Measurements from ENCODE around the gene DCC. TPM values are rescaled to one million over a fixed set of nuclear protein-coding genes. Genes with fewer than 3 reads are reported as not detected.

The DCC gene
- total RNA-seq, 1 donor from 2014 or later, result 0.24 TPM

DNA sequence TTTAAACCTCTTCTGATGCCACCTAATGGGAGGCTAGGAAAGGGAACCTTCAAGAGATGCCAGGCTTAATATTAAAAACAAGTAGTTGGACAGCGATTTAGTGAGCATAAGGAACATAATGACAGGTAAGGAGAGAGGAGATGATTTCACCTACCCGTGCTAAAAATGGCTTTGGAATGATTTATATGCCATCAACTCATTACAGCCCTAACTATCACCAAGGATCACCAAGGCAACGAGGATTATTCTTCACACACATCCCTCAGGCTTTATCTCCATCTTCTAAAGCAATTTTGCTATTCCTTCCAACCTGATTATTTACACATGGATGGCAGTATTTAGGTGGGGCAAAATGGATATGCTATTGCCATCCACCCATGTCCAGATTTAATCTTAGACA lies 237.8 kb downstream of the DCC start:
- Mint-ChIP-seq H3K4me1 (ENCODE audit: unreplicated experiment) (no peaks in the 10 kb centered on the region), H3K4me3 (ENCODE audit: unreplicated experiment) (no peak overlapping the region), H3K9me3 (ENCODE audit: unreplicated experiment) (peaks cover 8% of the 10 kb centered on the region), H3K27ac (ENCODE audit: unreplicated experiment) (no peak overlapping the region), H3K27me3 (ENCODE audit: unreplicated experiment) (no peaks in the 10 kb centered on the region), H3K36me3 (ENCODE audit: unreplicated experiment) (no peaks in the 10 kb centered on the region)
- no peak for DNase-seq (ENCODE audit: extremely low spot score, unreplicated experiment)
- TF ChIP-seq, protein P1, sequence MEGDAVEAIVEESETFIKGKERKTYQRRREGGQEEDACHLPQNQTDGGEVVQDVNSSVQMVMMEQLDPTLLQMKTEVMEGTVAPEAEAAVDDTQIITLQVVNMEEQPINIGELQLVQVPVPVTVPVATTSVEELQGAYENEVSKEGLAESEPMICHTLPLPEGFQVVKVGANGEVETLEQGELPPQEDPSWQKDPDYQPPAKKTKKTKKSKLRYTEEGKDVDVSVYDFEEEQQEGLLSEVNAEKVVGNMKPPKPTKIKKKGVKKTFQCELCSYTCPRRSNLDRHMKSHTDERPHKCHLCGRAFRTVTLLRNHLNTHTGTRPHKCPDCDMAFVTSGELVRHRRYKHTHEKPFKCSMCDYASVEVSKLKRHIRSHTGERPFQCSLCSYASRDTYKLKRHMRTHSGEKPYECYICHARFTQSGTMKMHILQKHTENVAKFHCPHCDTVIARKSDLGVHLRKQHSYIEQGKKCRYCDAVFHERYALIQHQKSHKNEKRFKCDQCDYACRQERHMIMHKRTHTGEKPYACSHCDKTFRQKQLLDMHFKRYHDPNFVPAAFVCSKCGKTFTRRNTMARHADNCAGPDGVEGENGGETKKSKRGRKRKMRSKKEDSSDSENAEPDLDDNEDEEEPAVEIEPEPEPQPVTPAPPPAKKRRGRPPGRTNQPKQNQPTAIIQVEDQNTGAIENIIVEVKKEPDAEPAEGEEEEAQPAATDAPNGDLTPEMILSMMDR (IDR thresholded peaks at IDR 0.05), result no peak

DNA sequence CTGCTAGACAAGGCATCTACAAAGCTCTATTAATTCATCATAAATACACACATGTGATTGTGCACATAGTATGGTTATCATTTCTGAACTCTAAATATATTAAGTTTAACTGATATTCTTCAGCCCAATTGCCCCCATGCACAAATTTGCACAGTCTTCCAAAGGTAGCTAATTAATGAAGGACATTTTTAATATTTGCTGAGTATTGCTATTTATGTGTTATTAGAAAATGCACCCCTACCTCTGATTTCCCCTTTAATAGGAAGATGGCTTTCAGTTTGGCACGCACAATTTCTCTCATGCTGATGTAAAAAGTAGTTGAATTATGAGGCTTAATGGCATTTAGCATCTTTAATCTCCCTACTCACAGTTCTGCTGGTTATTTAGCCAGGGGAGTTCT lies 242.1 kb downstream of the DCC start:
- TF ChIP-seq, protein P1 (IDR thresholded peaks at IDR 0.05), result no peak
- Mint-ChIP-seq H3K36me3 (ENCODE audit: unreplicated experiment) (no peaks in the 10 kb centered on the region), H3K27me3 (ENCODE audit: unreplicated experiment) (no peaks in the 10 kb centered on the region), H3K4me3 (ENCODE audit: unreplicated experiment) (no peak overlapping the region), H3K27ac (ENCODE audit: unreplicated experiment) (no peak overlapping the region), H3K4me1 (ENCODE audit: unreplicated experiment) (no peaks in the 10 kb centered on the region), H3K9me3 (ENCODE audit: unreplicated experiment) (peaks cover 3% of the 10 kb centered on the region)
- DNase-seq (ENCODE audit: extremely low spot score, unreplicated experiment), result no peak

DNA sequence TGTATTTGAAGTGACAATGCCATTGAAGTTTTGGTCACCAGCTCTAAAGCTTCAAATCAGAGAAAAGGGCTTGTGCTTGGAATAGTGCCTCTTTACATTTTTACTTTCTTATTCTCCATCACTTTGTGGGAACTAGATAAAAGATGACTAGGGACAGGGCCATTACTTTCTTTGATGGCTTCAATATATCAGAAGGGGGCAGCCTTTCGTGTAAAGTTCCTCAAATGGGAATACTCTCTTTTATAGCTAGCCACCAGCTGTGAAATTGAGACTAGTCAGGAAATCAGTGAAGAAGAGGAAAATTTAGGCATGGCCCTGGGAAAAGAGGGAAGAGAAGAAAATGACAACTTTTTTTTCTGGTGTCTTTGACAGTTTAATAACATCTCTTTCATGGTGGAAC lies 242.5 kb downstream of the DCC start:
- no peak overlapping the region for H3K27ac Mint-ChIP-seq (ENCODE audit: unreplicated experiment)
- no peaks in the 10 kb centered on the region for H3K36me3 Mint-ChIP-seq (ENCODE audit: unreplicated experiment)
- TF ChIP-seq, protein P1 (IDR thresholded peaks at IDR 0.05), result no peak
- no peak for DNase-seq (ENCODE audit: extremely low spot score, unreplicated experiment)
- H3K4me1 Mint-ChIP-seq (ENCODE audit: unreplicated experiment), result no peaks in the 10 kb centered on the region
- peaks cover 3% of the 10 kb centered on the region for H3K9me3 Mint-ChIP-seq (ENCODE audit: unreplicated experiment)
- no peaks in the 10 kb centered on the region for H3K27me3 Mint-ChIP-seq (ENCODE audit: unreplicated experiment)
- H3K4me3 Mint-ChIP-seq (ENCODE audit: unreplicated experiment), result no peak overlapping the region

DNA sequence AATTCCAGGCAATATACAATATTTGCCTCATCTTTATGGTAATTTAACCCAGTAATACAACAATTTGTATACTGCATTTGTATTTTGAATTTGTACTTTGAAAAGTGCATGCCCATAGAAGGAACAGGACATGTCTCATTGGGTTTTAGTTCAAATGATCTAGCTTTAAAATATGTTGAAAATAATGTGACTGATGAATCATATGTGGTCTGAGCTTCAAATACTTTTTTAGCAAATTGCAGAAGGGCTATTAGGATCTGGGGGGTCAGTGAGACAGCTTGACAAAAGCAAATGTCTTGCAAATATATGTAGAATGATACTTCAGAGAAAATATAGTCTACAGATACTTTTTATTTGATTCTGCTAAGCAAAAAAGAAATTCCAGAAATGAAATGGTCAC lies 248.9 kb downstream of the DCC start:
- no peaks in the 10 kb centered on the region for H3K27me3 Mint-ChIP-seq (ENCODE audit: unreplicated experiment)
- H3K36me3 Mint-ChIP-seq (ENCODE audit: unreplicated experiment), result no peaks in the 10 kb centered on the region
- peaks cover 7% of the 10 kb centered on the region for H3K9me3 Mint-ChIP-seq (ENCODE audit: unreplicated experiment)
- TF ChIP-seq, protein P1 (IDR thresholded peaks at IDR 0.05), result no peak
- H3K27ac Mint-ChIP-seq (ENCODE audit: unreplicated experiment), result no peak overlapping the region
- no peaks in the 10 kb centered on the region for H3K4me1 Mint-ChIP-seq (ENCODE audit: unreplicated experiment)
- no peak overlapping the region for H3K4me3 Mint-ChIP-seq (ENCODE audit: unreplicated experiment)
- DNase-seq (ENCODE audit: extremely low spot score, unreplicated experiment), result no peak

DNA sequence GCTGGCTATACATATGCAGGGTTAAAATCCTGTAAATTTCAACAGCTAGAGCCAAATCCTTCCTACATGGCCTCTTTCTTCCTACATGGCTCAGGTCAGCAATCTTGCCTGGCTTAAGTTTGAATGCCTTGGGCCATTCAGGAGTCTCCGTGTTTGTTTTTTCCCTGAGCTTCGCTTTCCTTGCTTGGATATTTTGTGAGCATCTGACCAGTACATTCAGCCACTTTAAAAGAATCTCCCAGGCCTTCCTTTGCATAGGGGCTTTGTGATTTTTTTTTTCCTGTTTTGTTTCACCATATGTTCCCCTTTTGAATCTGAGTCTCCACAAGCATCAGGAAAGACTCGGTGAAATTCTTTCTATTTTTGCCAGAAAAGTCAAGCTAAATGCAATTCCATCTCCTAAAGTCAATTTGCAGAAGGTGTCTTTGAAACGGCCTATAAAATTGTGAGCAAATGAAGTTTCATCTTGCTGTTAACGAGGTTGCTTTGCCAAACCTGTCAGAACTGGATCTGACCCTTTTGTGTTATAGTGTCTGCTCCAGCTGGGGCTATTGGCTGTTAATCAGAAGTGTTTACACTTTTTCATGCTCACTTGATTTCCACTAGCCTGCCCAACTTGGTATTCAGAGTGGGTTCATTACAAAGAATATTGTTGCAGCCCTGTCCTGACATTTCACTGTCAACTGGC lies 256.9 kb downstream of the DCC start:
- Mint-ChIP-seq H3K36me3 (ENCODE audit: unreplicated experiment) (no peaks in the 10 kb centered on the region), H3K4me1 (ENCODE audit: unreplicated experiment) (no peaks in the 10 kb centered on the region), H3K27me3 (ENCODE audit: unreplicated experiment) (no peaks in the 10 kb centered on the region), H3K9me3 (ENCODE audit: unreplicated experiment) (peaks cover 30% of the 10 kb centered on the region), H3K4me3 (ENCODE audit: unreplicated experiment) (no peak overlapping the region), H3K27ac (ENCODE audit: unreplicated experiment) (no peak overlapping the region)
- DNase-seq (ENCODE audit: extremely low spot score, unreplicated experiment), result no peak
- TF ChIP-seq, protein P1 (IDR thresholded peaks at IDR 0.05), result no peak
